Adipose tissue (tissue), 3 donors: ENCODE data around the gene CLIP1. TPM values are rescaled to one million over a fixed set of nuclear protein-coding genes. Genes with fewer than 3 reads are reported as not detected.
"Not testable (repeated sequence)": the region's sequence is repeated elsewhere in the genome, so short reads cannot be mapped to it uniquely, and the experiment has no call there.

Source experiments
- H3K27ac ChIP-seq: one replicate; pipeline ENCODE4 v1.5.1; 2013; ENCODE audit warnings: low read depth, low read length
- WGBS, 3 donors: extraction: QIAGEN DNeasy Blood & Tissue Kit; methylation state at CpG; one replicate each; pipeline ENCODE4 v1.1.7; 2013; 5-methylcytosine and 5-hydroxymethylcytosine counted together
- polyA plus RNA-seq, 3 donors: library from polyadenylated mRNA; stranded (reverse); fragments of 200-250 nt; gene quantifications; one replicate each; pipeline ENCODE4 v1.2.3, GENCODE V29; 2013
- donor health status: healthy with polysubstance abuse.
- donor health status: Bipolar disorder and iron deficiency.
- donor health status: healthy.

Gene CLIP1
- polyA plus RNA-seq, 3 donors, result 11.9 to 29.0 (median 26.0) TPM

DNA sequence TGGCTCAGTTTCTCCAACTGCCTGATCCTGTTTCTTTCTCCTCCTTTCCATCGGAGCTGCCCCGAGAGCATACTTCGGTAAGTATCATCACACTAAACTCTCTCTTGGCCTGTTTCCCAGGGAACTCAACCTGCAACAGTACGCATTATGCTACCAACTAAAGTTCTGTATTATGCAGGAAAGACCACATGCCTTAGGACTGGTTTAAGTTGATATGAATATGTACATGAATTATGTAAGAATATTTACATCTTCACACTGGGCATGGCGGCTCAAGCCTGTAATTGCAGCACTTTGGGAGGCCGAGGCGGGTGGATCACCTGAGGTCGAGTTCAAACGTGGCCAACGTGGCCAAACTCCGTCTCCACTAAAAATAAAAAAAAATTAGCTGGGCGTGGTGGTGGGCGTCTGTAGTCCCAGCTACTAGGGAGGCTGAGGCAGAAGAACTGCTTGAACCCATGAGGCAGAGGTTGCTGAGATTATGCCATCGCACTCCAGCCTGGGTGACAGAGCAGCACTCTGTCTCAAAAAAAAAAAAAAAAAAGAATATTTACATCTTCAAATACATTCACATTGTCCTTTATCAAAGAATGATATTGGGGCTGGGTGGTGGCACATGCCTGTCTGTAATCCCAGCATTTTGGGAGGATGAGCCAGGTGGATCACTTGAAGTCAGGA, 124.3 kb downstream of the CLIP1 start:
- 92 to 97% (median 95%) methylated on average over 14 of the region's 14 CpGs for WGBS, 3 donors
- H3K27ac ChIP-seq, result no peak overlapping the region

DNA sequence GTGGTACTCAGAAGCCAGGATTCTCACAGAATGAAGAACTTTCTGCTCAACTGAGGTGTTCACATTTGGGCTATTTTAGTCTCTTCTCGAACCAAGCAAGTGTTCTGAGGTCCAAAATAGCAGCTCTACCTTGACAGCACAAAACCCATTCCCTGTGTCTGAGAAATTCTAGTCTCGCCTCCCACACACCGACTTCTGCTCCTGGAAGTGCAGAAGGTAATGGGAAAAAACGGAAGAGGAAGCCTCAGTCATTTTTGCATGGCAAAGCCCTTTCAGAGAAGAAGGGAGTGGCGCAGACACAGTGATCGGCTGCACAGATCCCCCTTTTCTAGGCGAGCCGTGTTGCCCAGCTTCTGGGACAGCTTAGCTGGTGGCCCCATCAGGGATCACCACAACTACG, 125.0 kb downstream of the CLIP1 start:
- no peak overlapping the region for H3K27ac ChIP-seq
- 93 to 97% (median 96%) methylated on average over 9 of the region's 9 CpGs for WGBS, 3 donors

- H3K27ac ChIP-seq, result no peak overlapping the region
Measured at GRCh38 chr12:122295877-122296276, 126.6 kb downstream of the CLIP1 start.

- H3K27ac ChIP-seq, result no peak overlapping the region
- 94 to 99% (median 97%) methylated on average over 3 of the region's 3 CpGs for WGBS, 3 donors
Measured at GRCh38 chr12:122293081-122293480, 129.4 kb downstream of the CLIP1 start.

GRCh38 chr12:122291431-122291830, 131.0 kb downstream of the CLIP1 start:
- 93 to 96% (median 95%) methylated on average over 8 of the region's 8 CpGs for WGBS, 3 donors
- no peak overlapping the region for H3K27ac ChIP-seq

DNA sequence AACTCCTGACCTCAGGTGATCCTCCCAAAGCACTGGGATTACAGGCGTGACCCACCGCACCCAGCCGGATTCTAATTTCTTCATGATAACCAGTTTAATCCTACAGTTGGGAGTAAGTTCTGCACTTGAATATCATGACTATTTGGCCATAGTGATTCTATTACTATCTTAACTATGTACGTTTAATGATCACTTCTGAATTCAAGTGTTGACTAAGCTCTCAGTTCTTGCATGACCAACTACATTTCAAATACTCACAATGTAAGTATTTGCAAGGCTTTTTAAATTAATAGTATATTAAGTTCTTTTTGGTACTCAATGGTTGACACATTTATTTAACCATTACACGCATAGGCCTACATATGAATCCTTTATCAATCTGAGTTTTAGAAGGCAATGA, 138.8 kb downstream of the CLIP1 start:
- H3K27ac ChIP-seq, result no peak overlapping the region
- 97 to 98% (median 97%) methylated on average over 5 of the region's 5 CpGs for whole genome bisulfite sequencing, 3 donors

DNA sequence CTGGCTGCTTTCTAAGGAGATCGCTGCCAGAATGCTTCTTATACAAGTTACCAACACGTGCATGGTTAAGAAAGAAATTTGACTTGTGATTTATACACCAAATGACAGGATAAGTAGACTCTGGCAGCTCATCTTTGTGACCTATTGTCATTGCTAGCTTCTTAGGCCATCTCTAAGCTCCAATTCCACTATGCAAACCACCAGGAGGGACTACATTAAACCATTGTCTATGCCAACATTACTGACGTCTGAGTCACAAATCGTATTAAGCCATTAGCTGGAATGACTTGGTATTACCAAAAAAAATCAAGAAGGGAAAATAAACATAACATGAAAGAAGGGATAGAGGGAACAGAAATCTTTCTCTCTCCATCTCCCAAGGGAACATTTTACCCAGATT, 140.4 kb downstream of the CLIP1 start:
- 65 to 82% (median 74%) methylated on average over 4 of the region's 4 CpGs for WGBS, 3 donors
- H3K27ac ChIP-seq, result no peak overlapping the region

- no peak overlapping the region for H3K27ac ChIP-seq
- 58 to 87% (median 66%) methylated on average over 7 of the region's 7 CpGs for whole genome bisulfite sequencing, 3 donors
Measured at GRCh38 chr12:122276242-122276641, 146.2 kb downstream of the CLIP1 start.

GRCh38 chr12:122275459-122275858, 147.0 kb downstream of the CLIP1 start:
- H3K27ac ChIP-seq, result no peak overlapping the region
- 81 to 91% (median 84%) methylated on average over 8 of the region's 8 CpGs for WGBS, 3 donors

GRCh38 chr12:122266230-122266901, 156.1 kb downstream of the CLIP1 start, which contains the start of gene VPS33A:
TSS of gene VPS33A (minus strand) at chr12:122266494. CDS start at chr12:122266408, 86 bp downstream.
- peak within 1 kb of the TSS; percentile 51 for H3K27ac ChIP-seq
- WGBS, 3 donors, result 0 to 1% (median 0%) methylated on average over 56 of the region's 56 CpGs

- WGBS, 3 donors, result 0 to 1% (median 0%) methylated on average over 17 of the region's 17 CpGs
- H3K27ac ChIP-seq, result peak overlapping the region; percentile 51
Measured at GRCh38 chr12:122265886-122266229, 156.6 kb downstream of the CLIP1 start.

DNA sequence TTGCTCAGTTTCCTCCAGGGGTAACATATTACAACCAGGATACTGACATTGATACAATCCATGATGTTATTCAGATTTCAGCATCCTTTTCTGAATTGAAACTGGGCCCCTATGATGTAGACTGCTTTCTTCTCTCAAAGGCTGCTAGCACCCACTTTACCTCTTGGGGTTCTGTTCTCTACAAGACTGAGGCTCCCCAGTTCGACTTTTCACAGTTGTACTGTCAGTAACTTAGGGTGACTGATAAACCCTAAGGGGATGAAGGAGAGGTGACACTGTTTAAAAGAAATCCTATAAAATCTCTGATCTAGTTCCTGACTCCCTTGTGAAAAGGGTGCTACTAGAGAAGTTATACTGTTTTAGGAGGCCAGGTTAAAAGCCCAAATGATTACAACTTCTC, 157.0 kb downstream of the CLIP1 start:
- H3K27ac ChIP-seq, result no peak overlapping the region
- 6 to 27% (median 19%) methylated on average over 1 of the region's 1 CpG for WGBS, 3 donors

- 89 to 96% (median 93%) methylated on average over 13 to 14 of the region's 14 CpGs for WGBS, 3 donors
- not testable (repeated sequence) for H3K27ac ChIP-seq
Measured at GRCh38 chr12:122260735-122261134, 161.7 kb downstream of the CLIP1 start.

DNA sequence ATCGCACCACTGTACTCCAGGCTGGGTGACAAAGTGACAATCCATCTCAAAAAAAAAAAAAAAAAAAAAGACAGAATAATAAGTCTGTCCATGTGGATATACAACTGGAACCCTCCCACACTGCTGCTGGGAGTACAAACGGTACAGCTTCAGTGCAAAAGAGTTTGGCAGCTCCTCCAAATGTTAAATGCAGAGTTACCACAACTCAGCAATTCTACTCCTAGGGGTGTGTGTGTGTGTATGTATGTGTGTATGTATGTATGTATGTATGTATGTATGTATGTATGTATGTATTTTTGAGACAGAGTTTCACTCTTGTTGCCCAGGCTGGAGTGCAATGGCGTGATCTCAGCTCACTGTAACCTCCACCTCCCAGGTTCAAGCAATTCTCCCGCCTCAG, 163.5 kb downstream of the CLIP1 start:
- 76 to 92% (median 88%) methylated on average over 4 of the region's 4 CpGs for WGBS, 3 donors
- not testable (repeated sequence) for H3K27ac ChIP-seq

- WGBS, 3 donors, result 93 to 96% (median 94%) methylated on average over 4 of the region's 4 CpGs
Measured at GRCh38 chr12:122258462-122258861, 164.0 kb downstream of the CLIP1 start.

GRCh38 chr12:122250536-122250935, 171.9 kb downstream of the CLIP1 start:
- H3K27ac ChIP-seq, result no peak overlapping the region
- WGBS, 3 donors, result 93 to 96% (median 95%) methylated on average over 8 of the region's 8 CpGs

More at GRCh38 chr12:122258462-122258861, 164.0 kb downstream of the CLIP1 start:
- H3K27ac ChIP-seq, result not testable (repeated sequence)

DNA sequence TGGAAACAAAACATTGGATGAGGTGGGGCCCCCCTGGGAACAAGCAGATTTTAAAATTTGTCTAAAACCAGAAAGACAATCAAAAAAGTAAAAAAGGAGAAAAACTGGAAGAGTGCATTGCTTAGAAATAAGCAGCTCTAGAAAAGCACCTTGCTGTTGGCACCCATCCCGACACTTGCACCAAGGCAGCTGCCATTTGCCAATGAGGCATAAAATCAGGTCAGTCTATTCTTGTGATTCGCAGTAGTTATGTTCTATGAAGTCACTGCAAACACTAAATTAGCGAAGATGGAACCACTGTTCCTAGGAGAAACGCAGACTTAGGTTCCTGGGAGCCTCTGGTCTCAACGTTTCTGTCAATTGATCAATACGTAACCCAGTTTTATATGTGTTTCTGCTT, 172.4 kb downstream of the CLIP1 start:
- no peak overlapping the region for H3K27ac ChIP-seq
- WGBS, 3 donors, result 87 to 95% (median 92%) methylated on average over 6 of the region's 6 CpGs

DNA sequence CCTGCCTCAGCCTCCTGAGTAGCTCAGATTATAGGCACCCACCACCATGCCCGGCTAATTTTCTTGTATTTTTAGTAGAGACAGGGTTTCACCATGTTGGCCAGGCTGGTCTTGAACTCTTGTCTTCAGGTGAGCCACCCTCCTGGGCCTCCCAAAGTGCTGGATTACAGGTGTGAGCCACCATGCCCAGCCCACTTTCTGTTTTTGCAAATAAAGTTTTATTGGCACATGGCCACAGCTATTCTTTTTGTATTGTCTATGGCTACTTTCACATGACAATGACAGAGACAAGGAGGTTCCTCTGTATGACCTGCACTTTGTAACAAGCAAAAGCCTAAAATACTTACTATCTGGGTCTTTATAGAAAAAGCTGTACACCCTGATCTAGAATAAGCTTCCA, 176.9 kb downstream of the CLIP1 start:
- 86 to 100% (median 95%) methylated on average over 1 of the region's 1 CpG for WGBS, 3 donors
- H3K27ac ChIP-seq, result no peak overlapping the region

DNA sequence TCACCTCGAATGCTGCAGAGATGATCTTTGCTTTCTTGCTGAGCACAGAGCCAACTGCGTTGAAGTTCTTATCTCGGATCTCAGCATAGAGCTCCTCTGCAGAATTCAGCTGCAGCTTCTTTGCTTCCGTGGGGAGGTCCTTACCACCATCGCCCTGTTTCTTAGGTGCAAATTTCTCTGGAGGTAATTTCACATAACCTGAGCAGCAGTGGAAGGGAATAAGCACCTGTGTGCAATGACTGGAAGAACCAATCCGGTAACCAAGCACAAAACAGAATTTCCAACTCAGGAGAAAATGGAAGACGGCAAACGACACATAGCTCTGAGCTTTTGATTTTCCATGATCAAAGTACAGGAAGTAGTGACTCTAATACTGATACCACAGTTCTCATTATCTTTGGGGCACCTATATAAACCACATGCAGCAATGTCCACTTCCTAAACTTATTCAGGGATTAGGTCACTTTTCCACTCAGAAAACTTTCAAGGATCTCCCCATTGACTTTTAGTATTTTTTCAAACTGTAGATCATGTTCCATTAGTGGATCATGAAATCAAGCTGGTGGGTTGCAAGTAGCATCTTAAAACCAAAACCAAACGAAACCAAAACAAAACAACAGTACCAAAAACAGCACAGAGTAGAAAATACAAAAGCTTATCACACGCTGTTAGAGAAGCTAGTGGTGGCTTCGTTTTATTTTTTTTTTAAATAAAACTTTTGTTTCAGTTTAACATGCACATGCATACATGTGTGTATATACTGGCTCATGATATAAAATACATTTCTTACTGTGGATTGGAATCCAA, 177.7 kb downstream of the CLIP1 start:
- H3K27ac ChIP-seq, result no peak overlapping the region
- 86 to 89% (median 87%) methylated on average over 11 of the region's 11 CpGs for WGBS, 3 donors
